ENCODE results near the gene TRIM66.
"Not testable (repeated sequence)": the region's sequence is repeated elsewhere in the genome, so short reads cannot be mapped to it uniquely, and the experiment has no call there.

The TRIM66 gene

DNA sequence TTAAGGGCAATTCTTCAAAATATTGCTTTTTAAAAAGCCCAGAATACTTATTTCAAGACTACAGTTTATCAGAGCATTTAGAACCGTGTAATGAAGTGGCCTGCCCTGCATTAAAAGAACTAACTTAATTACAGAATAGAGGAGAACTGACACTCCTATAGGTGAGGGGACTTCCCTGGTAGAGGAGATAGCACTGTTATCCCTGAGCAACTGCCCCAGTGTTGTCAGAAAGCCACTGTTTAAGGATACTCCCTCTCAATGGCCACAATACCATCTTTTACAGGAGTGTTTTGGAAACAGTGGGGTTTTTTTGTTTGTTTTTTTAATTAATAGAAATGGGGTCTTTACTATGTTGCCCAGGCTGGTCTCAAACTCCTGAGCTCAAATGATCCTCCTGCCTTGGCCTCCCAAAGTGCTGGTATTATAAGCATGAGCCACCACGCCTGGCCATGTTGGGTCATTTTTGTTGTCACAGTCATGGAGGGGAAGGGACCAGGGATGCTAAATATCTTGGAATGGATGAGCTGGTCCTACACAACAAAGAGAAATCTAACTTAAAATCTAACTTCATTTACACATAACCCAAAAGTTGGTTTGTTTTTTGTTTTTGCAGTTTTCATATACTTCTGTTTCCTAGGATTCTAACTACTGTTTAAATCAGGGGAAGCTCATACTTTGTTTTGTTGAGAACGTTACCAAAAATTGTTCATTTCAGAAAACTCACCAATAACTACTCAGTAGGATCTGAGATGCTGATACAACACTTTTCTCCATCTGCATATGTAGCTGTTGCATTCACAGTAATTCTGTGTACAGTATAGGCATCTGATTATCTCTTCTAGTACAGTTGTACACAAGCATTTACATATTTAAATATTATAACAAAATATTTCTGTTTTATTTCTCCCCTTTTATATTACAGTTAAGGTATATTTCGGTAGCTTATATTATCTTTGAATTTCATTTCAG is 8.2 kb upstream of the TRIM66 start:
- no peak for DNase-seq (ENCODE audit: low read depth)

DNA sequence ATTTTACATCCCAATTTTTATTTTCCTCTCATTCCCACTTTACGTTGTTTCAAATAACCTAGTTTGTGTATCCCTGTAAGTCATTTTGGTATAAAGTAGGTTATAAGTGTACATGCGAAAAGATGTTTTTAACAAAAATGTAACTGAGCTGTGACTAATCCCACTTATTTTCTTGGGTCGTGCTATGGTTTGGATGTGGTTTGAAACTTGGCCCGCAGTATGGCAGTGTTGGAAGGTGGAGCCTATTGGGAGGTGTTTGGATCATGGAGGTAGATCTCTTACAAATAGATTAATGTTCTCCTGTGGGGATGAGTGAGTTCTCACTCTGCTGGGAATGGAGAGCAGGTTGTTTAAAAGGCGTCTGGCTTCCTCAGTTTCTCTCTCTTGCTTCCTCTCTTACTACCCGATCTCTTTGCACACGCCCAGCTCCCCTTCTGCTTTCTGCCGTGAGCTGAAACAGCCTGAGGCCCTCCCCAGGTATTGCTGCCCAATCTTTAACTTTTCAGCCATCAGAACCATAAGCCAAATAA is 7.3 kb upstream of the TRIM66 start:
- no peak for DNase-seq (ENCODE audit: low read depth)

DNA sequence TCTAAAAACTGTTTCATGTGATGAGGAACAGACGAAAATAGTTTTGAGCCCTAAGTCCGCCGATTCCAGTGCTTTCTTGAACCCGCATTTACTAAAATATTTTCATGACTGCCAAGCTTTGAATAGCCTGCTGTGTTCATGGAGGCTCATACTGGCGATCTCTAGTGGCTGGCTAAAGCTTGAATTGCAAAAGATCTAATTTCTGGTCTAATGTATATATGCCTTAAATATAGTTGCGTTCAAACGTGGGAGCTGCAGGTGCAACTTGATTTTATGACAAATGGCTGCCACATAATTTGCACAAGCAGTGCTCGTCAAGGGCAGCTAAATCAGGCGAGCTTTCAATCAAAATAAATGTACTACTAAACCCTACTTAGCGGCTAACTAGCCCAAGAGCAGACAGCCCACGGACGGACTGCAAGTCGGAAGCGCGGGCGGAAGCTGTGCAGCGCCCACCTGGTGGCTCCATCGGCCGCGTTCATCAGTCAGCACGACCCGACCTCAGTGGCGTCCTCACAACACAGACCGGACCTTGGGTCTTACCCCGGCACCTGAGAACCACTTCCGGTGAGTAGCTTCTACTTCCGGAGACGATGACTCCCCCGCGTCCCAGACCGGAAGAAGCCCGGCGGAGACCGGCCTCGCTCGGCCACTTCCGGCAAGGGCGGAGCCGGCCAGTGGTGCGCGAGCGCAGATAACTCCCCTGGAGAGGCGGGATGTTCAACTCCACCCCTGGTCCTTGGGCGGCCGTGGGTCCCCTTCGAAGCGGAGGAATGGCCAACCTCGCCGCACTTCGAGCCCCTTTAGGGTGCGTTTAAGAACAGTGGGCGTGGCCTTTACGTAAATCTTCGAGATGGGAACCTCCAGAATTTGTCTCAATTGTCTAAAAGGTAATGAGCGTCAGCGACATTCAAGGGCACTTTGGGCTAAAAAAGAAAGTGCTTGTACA is 6.2 kb upstream of the TRIM66 start:
- peak; percentile 75 for DNase-seq (ENCODE audit: low read depth)

DNA sequence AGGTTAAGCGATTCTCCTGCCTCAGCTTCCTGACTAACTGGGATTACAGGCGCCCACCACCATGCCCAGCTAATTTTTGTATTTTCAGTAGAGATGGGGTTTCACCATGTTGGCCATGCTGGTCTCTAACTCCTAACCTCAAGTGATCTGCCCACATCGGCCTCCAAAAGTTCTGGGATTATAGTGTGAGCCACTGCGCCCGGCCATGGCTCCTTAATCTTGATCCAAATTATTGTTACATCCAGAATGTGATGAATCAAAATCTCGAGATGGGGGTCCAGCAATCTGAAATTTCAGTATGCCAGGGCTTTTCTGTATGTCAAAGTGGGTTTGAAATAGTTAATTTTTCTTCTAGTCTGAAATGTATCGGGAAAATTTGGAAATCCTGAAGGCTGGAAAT is 3.9 kb upstream of the TRIM66 start:
- DNase-seq (ENCODE audit: low read depth) = no peak

DNA sequence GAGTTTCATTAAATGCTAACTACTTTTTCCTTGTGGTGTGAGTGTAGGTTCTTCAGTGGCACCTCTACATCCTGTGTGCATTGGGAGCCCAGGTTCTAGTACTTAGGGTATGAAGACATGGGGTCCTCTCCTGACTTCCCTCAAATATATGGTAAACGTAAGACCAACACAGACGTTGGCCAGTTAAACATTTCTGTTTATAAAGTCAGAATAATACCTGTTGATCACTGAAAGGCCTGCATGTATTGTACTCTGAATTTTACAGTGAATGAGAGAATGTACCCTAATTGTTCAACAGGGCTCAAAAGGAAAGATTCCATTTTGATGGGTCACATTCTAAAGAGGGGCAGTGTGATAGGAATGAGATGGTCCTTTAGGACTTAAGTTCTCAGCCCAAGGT is 3.4 kb upstream of the TRIM66 start:
- no peak for DNase-seq (ENCODE audit: low read depth)

DNA sequence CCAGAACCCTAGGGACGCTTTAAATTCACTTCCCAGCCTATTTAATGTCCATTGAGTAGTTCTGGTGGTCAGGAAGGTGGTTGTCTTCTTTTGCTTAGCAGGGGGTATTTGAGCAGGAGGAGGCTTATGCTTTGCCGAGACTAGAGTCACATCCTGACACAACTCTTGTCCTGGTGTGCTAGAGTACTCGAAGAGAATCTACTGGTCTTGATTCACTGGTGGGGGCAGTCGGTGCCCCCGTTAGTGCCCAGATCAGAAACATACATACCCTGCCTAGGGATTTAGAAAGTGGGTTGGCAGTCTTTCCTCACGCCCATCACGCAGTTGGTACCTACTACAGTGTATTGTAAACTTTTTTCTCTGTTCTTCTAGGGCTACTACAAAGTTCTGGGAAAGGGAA is 2.8 kb upstream of the TRIM66 start:
- no peak for DNase-seq (ENCODE audit: low read depth)

DNA sequence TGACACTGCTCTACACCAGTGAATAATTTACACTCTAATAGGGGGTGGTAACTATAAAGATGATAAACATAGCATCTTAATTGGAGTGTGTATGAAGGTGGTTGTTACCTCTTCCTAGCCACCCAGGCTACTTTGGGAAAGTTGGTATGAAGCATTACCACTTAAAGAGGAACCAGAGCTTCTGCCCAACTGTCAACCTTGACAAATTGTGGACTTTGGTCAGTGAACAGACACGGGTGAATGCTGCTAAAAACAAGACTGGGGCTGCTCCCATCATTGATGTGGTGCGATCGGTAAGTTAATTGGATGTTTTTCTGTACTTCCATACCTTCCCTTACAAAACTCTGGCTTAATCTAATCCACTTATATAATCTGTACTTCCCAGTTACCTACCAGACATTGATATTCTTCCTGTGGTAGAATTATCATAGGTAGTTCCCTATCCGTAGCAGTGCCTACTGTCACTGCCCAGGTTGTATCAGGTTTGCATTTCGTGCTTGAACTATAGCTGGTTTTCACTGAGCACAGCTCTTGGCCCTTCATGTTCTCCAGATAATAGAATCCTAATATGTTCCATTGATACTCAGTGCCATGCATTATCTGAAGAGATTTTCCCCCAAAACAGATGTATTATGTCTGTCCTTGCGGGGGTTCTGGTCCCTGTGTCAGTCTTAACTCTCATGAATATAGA is 2.3 kb upstream of the TRIM66 start:
- DNase-seq (ENCODE audit: low read depth) = no peak

DNA sequence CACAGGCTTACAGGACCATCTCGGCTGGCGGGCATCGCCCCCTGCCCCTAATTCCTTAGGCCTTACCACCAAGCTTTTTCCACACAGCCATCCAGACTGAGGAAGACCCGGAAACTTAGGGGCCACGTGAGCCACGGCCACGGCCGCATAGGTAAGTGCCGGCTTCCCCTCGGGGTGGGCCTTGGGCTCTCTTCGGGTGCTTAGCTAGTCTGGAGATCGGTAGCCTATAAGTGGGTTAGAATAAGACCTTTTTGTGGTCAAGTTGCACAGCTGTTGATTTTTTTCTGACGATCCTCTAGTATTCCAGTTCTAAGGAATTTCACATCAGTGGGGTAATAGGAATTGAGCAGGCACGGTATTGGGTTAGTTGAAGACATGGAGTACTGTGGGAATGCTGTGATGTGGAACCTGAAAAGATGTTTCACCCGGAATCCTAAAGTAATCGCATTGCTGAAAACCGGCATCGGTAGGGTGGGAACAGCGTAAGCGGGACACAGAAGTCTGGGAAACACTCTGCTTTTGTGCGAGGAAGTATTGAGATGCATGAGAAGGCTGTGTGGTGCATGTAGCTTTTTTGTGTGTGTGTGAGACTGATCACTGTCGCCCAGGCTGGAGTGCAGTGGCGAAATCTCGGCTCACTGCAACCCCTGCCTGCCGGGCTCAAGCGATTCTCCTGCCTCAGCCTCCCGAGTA is 796 bp upstream of the TRIM66 start:
- DNase-seq (ENCODE audit: low read depth) = no peak

DNA sequence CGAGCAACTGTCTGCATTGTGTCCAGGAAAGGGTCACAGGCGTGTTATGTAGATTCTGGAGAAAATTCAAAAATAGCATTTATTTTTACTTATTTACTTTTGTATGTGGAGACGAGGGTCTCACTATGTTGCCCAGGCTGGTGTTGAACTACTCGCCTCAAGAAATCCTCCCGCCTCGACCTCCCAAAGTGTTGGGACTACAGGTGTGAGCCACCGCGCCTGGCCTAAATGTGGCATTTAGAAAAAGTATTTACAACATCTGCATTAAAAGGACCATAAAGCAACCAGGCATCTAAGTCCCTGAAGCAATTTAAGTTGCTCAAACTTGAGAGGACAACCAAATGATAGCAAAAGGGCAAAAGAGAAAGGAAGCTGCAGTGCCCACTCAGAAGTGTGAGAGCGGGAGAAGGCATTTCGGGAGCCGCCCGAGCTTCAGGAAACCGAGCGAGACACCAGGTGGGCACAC is 595 bp downstream of the TRIM66 start:
- no peak for DNase-seq (ENCODE audit: low read depth)

DNA sequence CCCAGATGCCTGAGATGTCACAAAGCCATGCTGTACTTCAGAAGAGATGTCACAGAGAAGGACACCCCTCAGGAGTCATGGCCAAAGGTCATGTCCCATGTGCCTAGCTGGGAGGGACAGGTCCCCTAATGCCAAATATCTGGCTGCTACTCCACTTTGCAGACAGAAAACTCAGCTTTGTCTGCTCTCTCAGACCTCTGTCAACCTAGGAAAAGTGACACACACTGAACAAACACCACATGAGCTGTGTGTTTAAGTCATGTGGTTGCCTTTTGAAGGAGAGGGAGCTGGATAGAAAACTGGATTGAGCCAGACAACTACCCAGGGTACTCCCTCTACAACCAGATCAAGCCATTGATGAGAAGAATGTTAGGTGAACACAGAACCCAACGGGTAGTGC is 3.5 kb downstream of the TRIM66 start:
- DNase-seq (ENCODE audit: low read depth) = no peak

DNA sequence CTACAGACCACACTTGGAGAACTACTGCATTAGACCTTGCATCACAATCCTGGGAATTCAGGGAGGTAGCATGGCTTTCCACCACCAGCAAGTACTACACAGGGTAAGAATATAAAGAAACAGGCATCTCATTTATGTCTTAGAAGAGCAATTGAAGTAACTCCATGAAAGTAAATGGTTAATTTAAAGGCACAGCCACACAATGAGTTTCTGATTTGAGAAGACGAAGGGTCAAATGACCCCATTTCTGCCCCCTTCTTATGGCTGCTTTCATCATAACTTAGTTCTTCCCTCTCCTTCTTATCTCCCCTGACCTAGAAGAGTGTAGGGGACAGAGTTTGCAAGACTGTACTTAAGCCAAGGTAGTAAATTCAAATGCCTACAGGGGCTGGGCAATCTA is 6.0 kb downstream of the TRIM66 start:
- no peak for DNase-seq (ENCODE audit: low read depth)

DNA sequence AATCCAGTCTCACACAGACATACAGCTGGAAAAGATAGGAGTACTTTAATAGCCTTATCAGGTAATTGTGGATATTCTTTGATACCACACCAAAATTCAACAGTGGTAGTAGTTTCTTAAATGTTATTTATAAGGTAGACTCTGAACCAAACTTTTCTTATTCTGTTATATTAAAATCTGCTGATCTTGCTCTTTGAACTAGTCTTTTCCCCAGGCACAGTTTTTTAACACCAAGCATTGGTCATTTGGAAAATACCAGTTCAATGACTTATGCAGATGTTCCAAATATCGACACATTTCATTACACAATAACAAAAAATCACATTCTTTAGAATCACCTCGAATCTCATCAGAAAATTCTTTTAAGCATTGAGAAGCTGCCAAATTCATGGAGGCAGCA is 7.6 kb downstream of the TRIM66 start:
- DNase-seq (ENCODE audit: low read depth) = no peak

DNA sequence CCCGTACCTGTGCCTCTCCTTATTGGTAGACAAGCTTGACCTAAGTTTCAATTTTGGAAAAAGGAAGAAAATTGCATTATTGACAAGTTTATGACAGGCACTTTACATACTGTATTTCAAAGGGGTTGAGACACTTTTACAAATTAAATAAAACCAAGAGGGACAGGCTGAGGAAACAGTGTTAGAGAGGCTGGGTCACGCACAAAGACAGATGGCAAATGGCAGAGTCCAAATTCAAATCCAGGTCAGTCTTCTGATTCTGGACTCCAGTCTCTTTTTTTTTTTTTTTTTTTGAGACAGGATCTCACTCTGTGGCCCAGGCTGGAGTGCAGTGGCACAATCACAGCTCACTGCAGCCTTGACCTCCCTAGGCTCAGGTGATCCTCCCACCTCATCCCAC is 10.1 kb downstream of the TRIM66 start:
- DNase-seq (ENCODE audit: low read depth) = no peak

DNA sequence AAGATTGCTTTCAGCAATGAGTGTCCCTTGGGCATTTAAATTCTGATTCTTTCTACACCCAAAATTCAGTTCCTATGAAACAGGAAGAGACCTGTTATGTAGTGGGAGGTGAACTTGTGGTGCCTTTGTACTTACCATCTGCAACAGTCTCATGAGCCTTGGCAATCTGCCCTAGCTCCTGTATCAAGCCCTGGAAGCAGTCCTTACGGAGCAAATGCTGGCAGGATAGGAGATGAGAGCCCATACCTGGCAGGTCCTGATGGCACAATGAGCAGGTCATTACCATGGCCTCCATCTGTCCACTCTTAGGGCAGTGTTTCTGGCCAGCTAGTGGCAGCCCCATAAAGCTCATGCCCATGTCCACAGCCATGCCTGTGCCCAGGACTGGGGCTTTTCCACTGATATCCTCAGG is 10.8 kb downstream of the TRIM66 start:
- DNase-seq (ENCODE audit: low read depth) = no peak

DNA sequence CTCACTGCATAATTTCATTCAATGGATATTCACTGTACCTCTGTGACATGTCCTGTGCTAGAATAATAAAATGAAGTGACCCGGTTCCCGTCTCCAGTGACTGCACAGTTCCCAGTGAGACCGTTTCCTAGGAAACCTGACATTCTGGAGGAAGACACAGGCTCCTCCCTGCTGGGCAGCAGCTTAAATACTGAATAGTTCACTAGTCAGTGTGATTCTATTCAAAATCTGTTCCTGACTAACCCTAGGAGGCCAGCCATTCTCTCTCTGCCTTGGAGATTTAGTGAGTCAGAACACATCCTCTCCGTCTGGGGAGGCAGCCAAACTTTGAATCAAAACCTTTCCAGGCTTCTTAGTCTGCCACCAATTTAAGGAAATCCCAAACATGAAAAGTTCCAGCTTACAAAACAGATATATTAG is 11.3 kb downstream of the TRIM66 start:
- no peak for DNase-seq (ENCODE audit: low read depth)

DNA sequence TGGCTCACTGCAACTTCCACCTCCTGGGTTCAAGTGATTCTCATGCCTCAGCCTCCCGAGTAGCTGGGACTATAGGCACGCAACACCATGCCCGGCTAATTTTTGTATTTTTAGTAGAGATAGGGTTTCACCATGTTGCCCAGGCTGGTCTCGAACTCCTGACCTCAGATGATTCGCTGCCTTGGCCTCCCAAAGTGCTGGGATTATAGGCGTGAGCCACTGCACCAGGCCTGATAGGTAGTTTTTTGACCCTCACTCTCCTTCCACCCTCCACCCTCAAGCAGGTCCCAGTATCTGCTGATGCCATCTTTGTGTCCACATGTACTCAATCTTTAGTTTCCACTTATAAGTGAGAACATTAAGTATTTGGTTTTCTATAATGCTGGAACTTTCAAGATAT is 12.4 kb downstream of the TRIM66 start:
- DNase-seq (ENCODE audit: low read depth) = not testable (repeated sequence)

DNA sequence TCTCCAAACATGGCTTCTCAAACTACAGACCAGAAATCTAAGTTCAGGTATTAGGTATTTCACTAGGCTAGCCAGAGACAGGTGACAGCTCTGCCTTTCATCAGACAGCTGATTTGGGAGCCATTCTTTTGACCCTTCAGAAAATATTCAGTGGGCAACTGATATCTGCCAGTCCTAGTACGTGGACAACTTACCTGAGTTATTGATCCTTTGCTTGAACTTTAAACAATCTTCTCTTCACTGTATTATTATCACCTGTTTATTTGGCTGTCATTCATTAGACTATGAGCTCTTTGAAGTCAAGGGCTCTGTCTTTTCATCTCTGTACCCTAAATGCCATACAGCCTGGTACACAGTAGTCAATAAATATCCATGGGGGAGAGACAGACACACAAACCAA is 17.2 kb downstream of the TRIM66 start:
- no peak for DNase-seq (ENCODE audit: low read depth)

DNA sequence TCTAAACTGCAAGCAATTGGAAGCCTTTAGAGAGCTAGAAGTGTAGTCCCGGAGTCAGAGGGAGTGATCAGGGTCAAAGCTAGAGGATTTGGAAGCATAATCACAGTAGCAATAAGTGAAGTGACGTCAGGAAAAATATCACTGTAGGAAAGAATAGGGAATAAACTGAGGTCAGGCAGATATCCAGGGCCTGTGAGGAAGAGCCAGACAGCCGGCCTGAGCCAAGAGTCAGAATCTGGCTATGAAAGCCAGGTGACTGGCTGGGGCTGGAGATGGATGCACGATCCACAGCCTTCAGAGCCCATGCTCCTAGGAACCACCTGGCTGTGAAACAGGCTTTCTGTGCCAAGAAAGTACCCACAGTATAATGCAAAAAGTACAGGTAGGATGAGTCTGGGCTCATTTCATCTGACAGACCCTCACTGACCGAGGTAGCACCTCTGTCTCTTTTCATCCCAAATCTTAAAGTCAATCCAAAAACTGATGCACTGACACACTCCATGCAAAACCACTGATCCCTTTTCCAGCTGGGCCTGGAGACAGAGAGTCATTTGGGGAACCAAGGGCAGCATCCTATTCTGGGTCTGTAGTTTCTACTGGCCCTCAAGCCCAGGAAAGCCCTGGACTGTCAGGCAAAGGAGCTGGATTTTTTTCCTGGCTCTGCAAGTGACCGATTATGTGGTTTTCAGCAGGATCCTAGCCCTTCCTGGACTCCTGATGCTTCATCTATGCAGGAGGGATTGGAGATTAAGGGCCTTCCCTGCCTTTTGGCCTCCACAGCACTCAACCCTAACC is 21.3 kb downstream of the TRIM66 start:
- DNase-seq (ENCODE audit: low read depth) = no peak

DNA sequence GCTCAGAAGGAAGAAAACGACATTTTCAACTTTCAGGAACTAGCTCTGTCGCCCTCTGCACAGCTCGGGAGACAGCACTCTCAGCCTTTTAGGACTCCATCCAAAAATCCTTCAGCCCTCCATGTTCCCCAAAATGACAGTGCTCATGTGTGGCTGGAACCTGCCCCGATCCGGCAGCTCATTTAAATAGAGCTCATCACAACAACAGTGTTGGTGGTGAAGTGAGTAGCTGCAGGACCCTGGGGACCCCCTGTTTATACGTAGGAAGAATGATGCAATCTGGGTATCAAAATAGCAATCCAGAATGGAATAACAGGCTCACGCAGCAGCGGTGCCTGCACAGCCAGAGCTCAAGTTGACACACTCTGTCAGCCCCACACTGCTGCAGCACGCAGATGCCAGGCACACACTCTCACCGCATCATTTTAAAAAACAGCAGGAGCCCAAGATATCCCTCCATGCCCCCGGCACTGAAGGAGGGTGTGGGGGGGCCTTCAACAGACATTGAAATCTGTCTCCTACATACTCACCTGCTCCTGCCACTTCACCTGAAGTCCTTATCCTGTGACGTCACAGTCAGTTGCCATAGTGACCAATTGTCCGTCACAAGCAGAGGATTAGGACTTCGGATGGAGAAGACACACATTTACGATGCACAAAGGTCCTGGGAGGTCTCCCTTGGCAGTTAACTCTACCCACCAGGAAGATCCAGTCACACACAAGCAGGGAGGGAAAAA is 24.0 kb downstream of the TRIM66 start:
- DNase-seq (ENCODE audit: low read depth) = no peak

DNA sequence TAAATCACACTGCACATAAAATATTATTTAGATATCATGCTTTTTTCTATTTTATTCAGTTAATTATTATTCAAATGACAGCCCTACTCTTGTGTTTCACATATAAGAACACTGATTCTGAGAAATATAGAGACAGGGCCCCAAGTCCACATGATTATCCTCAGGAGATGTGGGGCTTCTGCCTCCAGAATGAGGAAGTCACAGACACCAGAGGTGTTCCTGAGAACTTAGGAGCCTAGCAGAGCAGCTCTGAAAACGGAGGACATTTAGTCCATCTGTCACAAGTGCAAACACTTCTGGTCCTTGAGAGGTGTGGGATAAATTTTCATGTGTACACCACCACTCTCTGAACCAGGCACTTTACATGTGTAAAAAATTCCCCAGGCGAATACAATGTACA is 26.2 kb downstream of the TRIM66 start:
- DNase-seq (ENCODE audit: low read depth) = no peak

All from stimulated activated CD8-positive, alpha-beta memory T cell treated with anti-CD3 and anti-CD28 coated beads, Interleukin-12 subunit alpha, Interleukin-12 subunit beta, amount 100 ng/mL, for 1 hour (primary cell).